NT2/D1 (cell line): ENCODE data around the gene ZNF592.
"Not testable (repeated sequence)": the region's sequence is repeated elsewhere in the genome, so short reads cannot be mapped to it uniquely, and the experiment has no call there.

Experiments used
- DNase-seq: peaks from one replicate; pipeline ENCODE4 v3.0.0-alpha.2; 2011; ENCODE audit warnings: low read depth, low spot score
- H3K27me3 ChIP-seq: 2 replicates; pipeline ENCODE4 v1.6.0; 2011; ENCODE audit warnings: mild to moderate bottlenecking; ENCODE audit not compliant: insufficient read length, insufficient read depth
- H3K36me3 ChIP-seq: 2 replicates; pipeline ENCODE4 v1.6.1; 2011; ENCODE audit warnings: mild to moderate bottlenecking, low read length, mixed read lengths; ENCODE audit not compliant: insufficient read depth, insufficient read length
- H3K4me1 ChIP-seq: 2 replicates; pipeline ENCODE4 v1.5.1; 2011; ENCODE audit not compliant: insufficient read depth, insufficient read length
- H3K4me3 ChIP-seq: 2 replicates; pipeline ENCODE4 v1.5.1; 2011; ENCODE audit warnings: low read depth; ENCODE audit not compliant: insufficient read length
- H3K9ac ChIP-seq: 2 replicates; pipeline ENCODE4 v1.6.0; 2011; ENCODE audit warnings: low read depth; ENCODE audit not compliant: insufficient read length
- H3K9me3 ChIP-seq: 2 replicates; pipeline ENCODE4 v1.5.1; 2011; ENCODE audit warnings: mild to moderate bottlenecking, low read length; ENCODE audit not compliant: insufficient read depth
- SUZ12 ChIP-seq: IDR thresholded peaks from 2 replicates; pipeline ENCODE4 v1.6.1; 2011; ENCODE audit not compliant: insufficient read length, insufficient read depth; ENCODE audit errors: extremely low read depth
- YY1 ChIP-seq: IDR thresholded peaks from 2 replicates; pipeline ENCODE4 v1.6.1; 2011; ENCODE audit not compliant: insufficient read length, insufficient read depth
- ZNF274 ChIP-seq: IDR thresholded peaks from 2 replicates; pipeline ENCODE4 v1.6.1; 2011; ENCODE audit warnings: mild to moderate bottlenecking, low read depth, low read length

The ZNF592 gene

GRCh38 chr15:84835661-84836337, 87.4 kb downstream of the ZNF592 start:
- Histone ChIP-seq H3K27me3 (no peaks in the 10 kb centered on the region), H3K4me1 (peaks cover 2% of the 10 kb centered on the region), H3K9me3 (no peaks in the 10 kb centered on the region), H3K4me3 (no peak overlapping the region), H3K36me3 (peaks cover 95% of the 10 kb centered on the region), H3K9ac (no peak overlapping the region)
- no peak for TF ChIP-seq ZNF274
- no peak for TF ChIP-seq SUZ12
- TF ChIP-seq YY1, result no peak
- DNase-seq, result no peak

- Histone ChIP-seq H3K27me3 (no peaks in the 10 kb centered on the region), H3K9ac (no peak overlapping the region), H3K36me3 (peaks cover 94% of the 10 kb centered on the region), H3K4me3 (no peak overlapping the region), H3K9me3 (no peaks in the 10 kb centered on the region), H3K4me1 (peaks cover 4% of the 10 kb centered on the region)
- no peak for TF ChIP-seq SUZ12
- TF ChIP-seq YY1, result no peak
- no peak for TF ChIP-seq ZNF274
- no peak for DNase-seq
Measured at GRCh38 chr15:84836844-84837243, 88.5 kb downstream of the ZNF592 start.

- Histone ChIP-seq H3K4me3 (no peak overlapping the region), H3K27me3 (no peaks in the 10 kb centered on the region), H3K9ac (no peak overlapping the region), H3K36me3 (peaks cover 84% of the 10 kb centered on the region), H3K4me1 (peaks cover 4% of the 10 kb centered on the region), H3K9me3 (no peaks in the 10 kb centered on the region)
- DNase-seq, result no peak
- TF ChIP-seq YY1, result no peak
- TF ChIP-seq SUZ12, result no peak
- no peak for TF ChIP-seq ZNF274
Measured at GRCh38 chr15:84839714-84840113, 91.3 kb downstream of the ZNF592 start.

DNA sequence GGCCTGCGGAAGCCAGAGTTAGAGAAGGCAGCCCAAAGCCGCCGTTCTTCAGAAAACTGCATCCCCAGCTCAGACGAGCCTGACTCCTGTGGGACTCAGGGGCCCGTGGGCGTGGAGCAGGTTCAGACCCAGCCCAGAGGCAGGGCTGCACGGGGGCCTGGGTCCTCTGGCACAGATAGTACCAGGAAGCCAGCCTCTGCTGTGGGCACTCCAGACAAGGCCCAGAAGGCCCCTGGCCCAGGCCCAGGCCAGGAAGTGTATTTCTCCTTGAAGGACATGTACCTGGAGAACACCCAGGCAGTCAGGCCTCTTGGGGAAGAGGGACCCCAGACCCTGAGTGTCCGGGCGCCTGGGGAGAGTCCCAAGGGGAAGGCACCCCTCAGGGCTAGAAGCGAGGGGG, 91.9 kb downstream of the ZNF592 start:
- no peak for DNase-seq
- Histone ChIP-seq H3K4me3 (no peak overlapping the region), H3K9me3 (no peaks in the 10 kb centered on the region), H3K27me3 (no peaks in the 10 kb centered on the region), H3K36me3 (peaks cover 79% of the 10 kb centered on the region), H3K9ac (no peak overlapping the region), H3K4me1 (peaks cover 4% of the 10 kb centered on the region)
- TF ChIP-seq ZNF274 (no peak), YY1 (no peak), SUZ12 (no peak)

- H3K4me1 ChIP-seq, result peaks cover 4% of the 10 kb centered on the region
- no peak for TF ChIP-seq YY1
- TF ChIP-seq ZNF274, result no peak
- TF ChIP-seq SUZ12, result no peak
- H3K4me3 ChIP-seq, result no peak overlapping the region
- peaks cover 76% of the 10 kb centered on the region for H3K36me3 ChIP-seq
- no peak overlapping the region for H3K9ac ChIP-seq
- no peak for DNase-seq
- H3K9me3 ChIP-seq, result no peaks in the 10 kb centered on the region
- H3K27me3 ChIP-seq, result no peaks in the 10 kb centered on the region
Measured at GRCh38 chr15:84840741-84841429, 92.5 kb downstream of the ZNF592 start.

DNA sequence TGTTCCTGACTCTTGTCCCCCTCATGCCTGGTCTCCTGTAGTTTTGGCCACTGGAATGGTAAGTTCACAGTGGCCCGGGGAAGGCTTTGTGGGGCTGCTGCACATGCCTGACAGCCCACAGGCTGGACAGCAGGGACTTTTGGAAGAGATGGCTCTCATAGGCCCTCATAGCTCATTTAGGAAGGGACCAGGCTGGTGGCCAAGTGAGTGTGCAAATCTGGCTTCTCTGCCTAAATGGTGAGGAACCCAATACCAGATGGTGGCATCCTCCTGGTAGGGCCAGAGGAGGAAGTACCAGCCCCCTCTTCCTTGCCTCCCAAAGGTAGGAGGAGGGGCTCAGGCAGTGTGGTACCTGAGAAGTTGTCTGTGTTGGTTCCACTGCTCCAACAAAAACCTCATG, 94.4 kb downstream of the ZNF592 start:
- Histone ChIP-seq H3K4me3 (no peak overlapping the region), H3K27me3 (no peaks in the 10 kb centered on the region), H3K9ac (no peak overlapping the region), H3K9me3 (peaks cover 5% of the 10 kb centered on the region; the same call in 1 of the 2 replicates), H3K36me3 (peaks cover 70% of the 10 kb centered on the region), H3K4me1 (peaks cover 4% of the 10 kb centered on the region)
- TF ChIP-seq YY1, result no peak
- no peak for TF ChIP-seq ZNF274
- TF ChIP-seq SUZ12, result no peak
- no peak for DNase-seq

DNA sequence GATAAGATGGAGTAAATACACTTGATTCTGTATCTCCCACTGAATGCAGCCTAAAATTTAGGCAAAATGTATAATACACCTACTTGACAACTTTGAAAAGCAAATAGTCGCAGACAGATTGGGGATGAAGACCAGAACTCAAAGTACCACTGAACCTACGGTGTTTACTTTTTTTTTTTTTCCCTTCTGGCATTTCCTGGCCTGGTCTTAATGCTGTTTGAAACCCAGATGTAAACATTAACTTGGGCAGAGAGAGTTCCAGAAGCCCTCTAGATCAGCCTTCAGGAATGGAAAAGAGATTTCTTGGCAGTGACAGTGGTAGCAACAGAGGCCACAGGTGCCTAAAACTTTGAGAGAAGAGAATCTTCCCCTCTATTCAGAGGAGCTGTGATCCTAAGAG, 96.6 kb downstream of the ZNF592 start:
- Histone ChIP-seq H3K9ac (no peak overlapping the region), H3K4me3 (no peak overlapping the region), H3K4me1 (peaks cover 4% of the 10 kb centered on the region), H3K27me3 (no peaks in the 10 kb centered on the region), H3K9me3 (peaks cover 5% of the 10 kb centered on the region; the same call in 1 of the 2 replicates), H3K36me3 (peaks cover 57% of the 10 kb centered on the region)
- TF ChIP-seq ZNF274 (no peak), SUZ12 (no peak), YY1 (no peak)
- no peak for DNase-seq

- H3K27me3 ChIP-seq, H3K9ac ChIP-seq, H3K4me1 ChIP-seq, H3K9me3 ChIP-seq, H3K4me3 ChIP-seq: not testable (repeated sequence)
- peak; percentile 67 for DNase-seq
- peaks cover 54% of the 10 kb centered on the region for H3K36me3 ChIP-seq
Measured at GRCh38 chr15:84845631-84846030, 97.2 kb downstream of the ZNF592 start.
